ENCODE results near the gene PSORS1C1. TPM values are rescaled to one million over a fixed set of nuclear protein-coding genes. Genes with fewer than 3 reads are reported as not detected.

PSORS1C1 gene
- total and polyA plus RNA-seq, 4 donors = 1.1 to 10.8 (median 2.5) TPM

- no peak for ATAC-seq (ENCODE audit: insufficient read depth, low FRiP score)
- no peak overlapping the region for H3K27ac ChIP-seq (ENCODE audit: low read depth in 1 of 2, low read length in 1 of 2)
- no peaks in the 10 kb centered on the region for H3K27me3 ChIP-seq (ENCODE audit: control insufficient read depth in 3 of 3, insufficient read depth in 3 of 3, low read length in 2 of 3)
- WGBS, 2 donors = 79 to 80% methylated on average over 3 of the region's 3 CpGs
- no peak overlapping the region for H3K4me3 ChIP-seq
- no peak overlapping the region for H3K9ac ChIP-seq (ENCODE audit: insufficient read depth in 1 of 2, low read length in 2 of 2)
- peak; percentile 47 to 79 (median 73) for DNase-seq
- no peaks in the 10 kb centered on the region for H3K36me3 ChIP-seq (ENCODE audit: control insufficient read depth in 4 of 4, insufficient read depth in 4 of 4, low read length in 4 of 4)
- TF ChIP-seq, protein P1, sequence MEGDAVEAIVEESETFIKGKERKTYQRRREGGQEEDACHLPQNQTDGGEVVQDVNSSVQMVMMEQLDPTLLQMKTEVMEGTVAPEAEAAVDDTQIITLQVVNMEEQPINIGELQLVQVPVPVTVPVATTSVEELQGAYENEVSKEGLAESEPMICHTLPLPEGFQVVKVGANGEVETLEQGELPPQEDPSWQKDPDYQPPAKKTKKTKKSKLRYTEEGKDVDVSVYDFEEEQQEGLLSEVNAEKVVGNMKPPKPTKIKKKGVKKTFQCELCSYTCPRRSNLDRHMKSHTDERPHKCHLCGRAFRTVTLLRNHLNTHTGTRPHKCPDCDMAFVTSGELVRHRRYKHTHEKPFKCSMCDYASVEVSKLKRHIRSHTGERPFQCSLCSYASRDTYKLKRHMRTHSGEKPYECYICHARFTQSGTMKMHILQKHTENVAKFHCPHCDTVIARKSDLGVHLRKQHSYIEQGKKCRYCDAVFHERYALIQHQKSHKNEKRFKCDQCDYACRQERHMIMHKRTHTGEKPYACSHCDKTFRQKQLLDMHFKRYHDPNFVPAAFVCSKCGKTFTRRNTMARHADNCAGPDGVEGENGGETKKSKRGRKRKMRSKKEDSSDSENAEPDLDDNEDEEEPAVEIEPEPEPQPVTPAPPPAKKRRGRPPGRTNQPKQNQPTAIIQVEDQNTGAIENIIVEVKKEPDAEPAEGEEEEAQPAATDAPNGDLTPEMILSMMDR (IDR thresholded peaks at IDR 0.05; ENCODE audit: control extremely low read depth, extremely low read depth) = no peak
- H3K4me1 ChIP-seq (ENCODE audit: control insufficient read depth in 5 of 5, insufficient read depth in 5 of 5, low read length in 5 of 5) = peaks cover 0 to 13% (median 4%) of the 10 kb centered on the region in 5 donors
- no peaks in the 10 kb centered on the region for H3K9me3 ChIP-seq (ENCODE audit: control insufficient read depth in 4 of 4, insufficient read depth in 3 of 4, low read length in 3 of 4)
These were observed 61.4 kb downstream of the PSORS1C1 start for GRCh38 chr6:31175971-31176370.

DNA sequence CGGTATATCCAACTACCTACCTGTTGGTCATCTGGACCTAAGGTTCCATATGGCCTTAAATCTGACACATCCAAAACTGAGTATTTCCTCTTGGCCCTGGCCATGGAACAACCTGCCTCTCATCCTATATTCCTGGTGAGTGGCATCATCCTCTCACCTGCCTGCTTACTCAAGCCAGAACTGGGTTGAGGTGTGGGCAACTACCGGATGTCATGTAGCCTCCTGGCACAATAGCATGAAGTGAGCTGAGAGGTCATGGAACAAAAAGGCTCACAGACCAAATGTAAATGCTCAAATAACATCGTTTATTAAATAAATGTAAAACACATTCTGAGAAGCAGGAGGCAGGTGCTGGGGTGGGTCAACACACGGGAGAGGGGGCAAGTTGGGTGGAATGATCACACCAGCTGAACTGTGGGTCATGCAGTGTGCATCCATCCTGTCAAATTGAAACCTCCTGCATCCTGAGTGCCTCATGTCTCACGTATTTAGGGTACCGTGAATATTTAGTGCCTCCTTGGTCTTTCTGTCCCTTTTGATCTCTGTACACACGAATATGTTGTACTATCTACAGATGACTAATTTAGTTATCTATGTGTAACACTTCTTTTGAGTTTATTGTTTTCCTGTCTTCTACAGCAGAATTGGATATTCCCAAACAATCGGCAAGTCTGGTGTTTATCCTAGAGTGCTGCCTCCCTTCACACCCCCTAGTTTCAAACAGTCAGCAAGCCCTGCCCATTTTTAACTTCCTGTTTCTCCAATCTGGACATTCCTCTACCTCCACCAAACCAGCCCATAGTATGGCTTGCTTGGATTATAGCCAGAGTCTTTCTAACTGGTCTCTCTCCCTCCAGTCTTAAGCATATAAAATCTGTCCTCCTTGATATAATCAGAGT lies 63.8 kb downstream of the PSORS1C1 start:
- peaks cover 0 to 10% (median 4%) of the 10 kb centered on the region in 5 donors for H3K4me1 ChIP-seq (ENCODE audit: control insufficient read depth in 5 of 5, insufficient read depth in 5 of 5, low read length in 5 of 5)
- ATAC-seq (ENCODE audit: insufficient read depth, low FRiP score) (no peak), DNase-seq (peak in 1 of 3 donors; percentile 10)
- no peak overlapping the region for H3K9ac ChIP-seq (ENCODE audit: insufficient read depth in 1 of 2, low read length in 2 of 2)
- H3K27me3 ChIP-seq (ENCODE audit: control insufficient read depth in 3 of 3, insufficient read depth in 3 of 3, low read length in 2 of 3) = no peaks in the 10 kb centered on the region
- WGBS, 2 donors = 54 to 56% methylated on average over 8 of the region's 8 CpGs
- TF ChIP-seq, protein P1 (IDR thresholded peaks at IDR 0.05; ENCODE audit: control extremely low read depth, extremely low read depth) = no peak
- no peak overlapping the region for H3K27ac ChIP-seq (ENCODE audit: low read depth in 1 of 2, low read length in 1 of 2)
- H3K4me3 ChIP-seq = no peak overlapping the region
- H3K9me3 ChIP-seq (ENCODE audit: control insufficient read depth in 4 of 4, insufficient read depth in 3 of 4, low read length in 3 of 4) = no peaks in the 10 kb centered on the region
- H3K36me3 ChIP-seq (ENCODE audit: control insufficient read depth in 4 of 4, insufficient read depth in 4 of 4, low read length in 4 of 4) = no peaks in the 10 kb centered on the region

- no peak for DNase-seq
- H3K36me3 ChIP-seq (ENCODE audit: control insufficient read depth in 4 of 4, insufficient read depth in 4 of 4, low read length in 4 of 4) = no peaks in the 10 kb centered on the region
- 63 to 84% methylated on average over 4 of the region's 4 CpGs for WGBS, 2 donors
- no peaks in the 10 kb centered on the region for H3K9me3 ChIP-seq (ENCODE audit: control insufficient read depth in 4 of 4, insufficient read depth in 3 of 4, low read length in 3 of 4)
- TF ChIP-seq, protein P1 (IDR thresholded peaks at IDR 0.05; ENCODE audit: control extremely low read depth, extremely low read depth) = no peak
- H3K27ac ChIP-seq (ENCODE audit: low read depth in 1 of 2, low read length in 1 of 2) = no peak overlapping the region
- no peaks in the 10 kb centered on the region for H3K27me3 ChIP-seq (ENCODE audit: control insufficient read depth in 3 of 3, insufficient read depth in 3 of 3, low read length in 2 of 3)
- no peak overlapping the region for H3K4me3 ChIP-seq
- ATAC-seq (ENCODE audit: insufficient read depth, low FRiP score) = no peak
- H3K4me1 ChIP-seq (ENCODE audit: control insufficient read depth in 5 of 5, insufficient read depth in 5 of 5, low read length in 5 of 5) = peaks cover 0 to 10% (median 4%) of the 10 kb centered on the region in 5 donors
- no peak overlapping the region for H3K9ac ChIP-seq (ENCODE audit: insufficient read depth in 1 of 2, low read length in 2 of 2)
These were observed 64.4 kb downstream of the PSORS1C1 start for GRCh38 chr6:31179042-31179386.

All from lung (tissue), 12 donors.